Esophagus squamous epithelium (tissue), 4 donors: ENCODE data around the gene OMA1.

Source experiments
- POLR2A ChIP-seq, 4 donors: fragments of 450-650 bp; IDR thresholded peaks; one replicate each; pipeline ENCODE4 v1.6.1; 2017; ENCODE audit warnings: antibody characterized with exemption in 4 of 4, mild to moderate bottlenecking in 4 of 4, moderate library complexity in 3 of 4
- TF ChIP-seq, protein P1 (sequence below), 6 experiments: fragments of 450-650 bp in 4 of 6; fragments of 200-600 bp in 2 of 6; sonication (generic) in 2 of 6; IDR thresholded peaks; one replicate each; pipeline ENCODE4 v1.5.1; 2016 to 2019; ENCODE audit warnings: antibody characterized with exemption in 6 of 6, mild to moderate bottlenecking in 4 of 6, moderate library complexity in 4 of 6

DNA sequence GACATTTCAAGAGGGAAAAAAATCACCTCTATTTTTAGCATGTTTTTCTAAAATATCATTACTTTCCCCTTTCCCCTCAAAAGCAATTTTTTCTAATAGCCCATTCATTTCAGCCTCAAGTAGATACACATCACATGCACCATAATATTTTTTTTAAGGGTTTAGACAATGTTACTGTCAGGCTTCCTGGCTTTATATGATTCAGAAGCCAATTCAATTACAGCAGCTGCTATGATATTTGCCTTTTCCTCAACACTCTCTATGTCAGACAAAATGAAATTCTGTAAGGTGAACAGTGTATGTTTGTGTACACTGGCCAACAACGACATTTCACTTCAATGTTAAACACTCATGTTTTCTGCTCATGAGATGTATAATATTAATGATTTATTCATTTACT, 46.5 kb downstream of the OMA1 start:
- TF ChIP-seq, protein P1, sequence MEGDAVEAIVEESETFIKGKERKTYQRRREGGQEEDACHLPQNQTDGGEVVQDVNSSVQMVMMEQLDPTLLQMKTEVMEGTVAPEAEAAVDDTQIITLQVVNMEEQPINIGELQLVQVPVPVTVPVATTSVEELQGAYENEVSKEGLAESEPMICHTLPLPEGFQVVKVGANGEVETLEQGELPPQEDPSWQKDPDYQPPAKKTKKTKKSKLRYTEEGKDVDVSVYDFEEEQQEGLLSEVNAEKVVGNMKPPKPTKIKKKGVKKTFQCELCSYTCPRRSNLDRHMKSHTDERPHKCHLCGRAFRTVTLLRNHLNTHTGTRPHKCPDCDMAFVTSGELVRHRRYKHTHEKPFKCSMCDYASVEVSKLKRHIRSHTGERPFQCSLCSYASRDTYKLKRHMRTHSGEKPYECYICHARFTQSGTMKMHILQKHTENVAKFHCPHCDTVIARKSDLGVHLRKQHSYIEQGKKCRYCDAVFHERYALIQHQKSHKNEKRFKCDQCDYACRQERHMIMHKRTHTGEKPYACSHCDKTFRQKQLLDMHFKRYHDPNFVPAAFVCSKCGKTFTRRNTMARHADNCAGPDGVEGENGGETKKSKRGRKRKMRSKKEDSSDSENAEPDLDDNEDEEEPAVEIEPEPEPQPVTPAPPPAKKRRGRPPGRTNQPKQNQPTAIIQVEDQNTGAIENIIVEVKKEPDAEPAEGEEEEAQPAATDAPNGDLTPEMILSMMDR (IDR thresholded peaks at IDR 0.05), result no peak
- no peak for TF ChIP-seq POLR2A (IDR thresholded peaks at IDR 0.05)
